Gastroesophageal sphincter (tissue), 4 donors: ENCODE results near the gene FNDC3A. TPM values are rescaled to one million over a fixed set of nuclear protein-coding genes. Genes with fewer than 3 reads are reported as not detected.
"Not testable (repeated sequence)": the region's sequence is repeated elsewhere in the genome, so short reads cannot be mapped to it uniquely, and the experiment has no call there.

Experiments
- ATAC-seq: fragments of 150-250 bp; one replicate; pipeline ENCODE4 v1.9.1; 2016; ENCODE audit warnings: mild to moderate bottlenecking, moderate library complexity
- H3K27ac ChIP-seq, 4 donors: fragments of 200-600 bp; sonication (generic) in 3 of 4; 1 replicate in 3 of 4; 2 replicates in 1 of 4; pipeline ENCODE4 v1.5.1; 2016 to 2019
- H3K27me3 ChIP-seq: fragments of 200-600 bp; sonication (generic); one replicate; pipeline ENCODE4 v1.5.1; 2019
- H3K36me3 ChIP-seq, 2 donors: fragments of 200-600 bp; sonication (generic); one replicate each; pipeline ENCODE4 v1.5.1; 2019; ENCODE audit warnings: control low read depth in 1 of 2
- H3K4me1 ChIP-seq, 3 donors: fragments of 200-600 bp; sonication (generic); 1 replicate in 2 of 3; 2 replicates in 1 of 3; pipeline ENCODE4 v1.5.1; 2016 to 2019; ENCODE audit warnings: control low read depth in 2 of 3
- H3K4me3 ChIP-seq, 2 donors: fragments of 200-600 bp; sonication (generic); one replicate each; pipeline ENCODE4 v1.5.1; 2019; ENCODE audit warnings: mild to moderate bottlenecking in 1 of 2, moderate library complexity in 1 of 2
- H3K9me3 ChIP-seq, 3 donors: fragments of 200-600 bp; sonication (generic); one replicate each; pipeline ENCODE4 v1.5.1; 2017 to 2019; ENCODE audit warnings: control low read depth in 2 of 3
- EP300 ChIP-seq: sonication (generic); formaldehyde crosslinking; IDR thresholded peaks from one replicate; pipeline ENCODE4 v1.6.1; 2017; ENCODE audit warnings: antibody characterized with exemption, mild to moderate bottlenecking
- POLR2A ChIP-seq, 2 donors: fragments of 450-650 bp; IDR thresholded peaks; one replicate each; pipeline ENCODE4 v1.6.1; 2017; ENCODE audit warnings: antibody characterized with exemption in 2 of 2, mild to moderate bottlenecking in 2 of 2, moderate library complexity in 1 of 2
- POLR2AphosphoS5 ChIP-seq: sonication (generic); formaldehyde crosslinking; IDR thresholded peaks from one replicate; pipeline ENCODE4 v1.6.1; 2017; ENCODE audit warnings: antibody characterized with exemption
- WGBS, 2 donors: methylation state at CpG; one replicate each; pipeline ENCODE4 v1.1.5; 2018; ENCODE audit warnings: low coverage in 1 of 2; 5-methylcytosine and 5-hydroxymethylcytosine counted together
- total RNA-seq, 4 donors: library from RNA; depleted of rRNA; stranded (reverse); fragments of >200 nt; gene quantifications; one replicate each; pipeline ENCODE4 v1.1.0, GENCODE V29; 2016
- TF ChIP-seq, protein P1 (sequence below), 4 experiments: fragments of 200-600 bp in 2 of 4; fragments of 450-650 bp in 2 of 4; sonication (generic) in 1 of 4; IDR thresholded peaks; one replicate each; pipeline ENCODE4 v1.5.1; 2017 to 2019; ENCODE audit warnings: antibody characterized with exemption in 4 of 4, mild to moderate bottlenecking in 2 of 4, moderate library complexity in 2 of 4

The FNDC3A gene
- total RNA-seq, 4 donors from 2014 or later = 36.4 to 55.9 (median 47.8) TPM

DNA sequence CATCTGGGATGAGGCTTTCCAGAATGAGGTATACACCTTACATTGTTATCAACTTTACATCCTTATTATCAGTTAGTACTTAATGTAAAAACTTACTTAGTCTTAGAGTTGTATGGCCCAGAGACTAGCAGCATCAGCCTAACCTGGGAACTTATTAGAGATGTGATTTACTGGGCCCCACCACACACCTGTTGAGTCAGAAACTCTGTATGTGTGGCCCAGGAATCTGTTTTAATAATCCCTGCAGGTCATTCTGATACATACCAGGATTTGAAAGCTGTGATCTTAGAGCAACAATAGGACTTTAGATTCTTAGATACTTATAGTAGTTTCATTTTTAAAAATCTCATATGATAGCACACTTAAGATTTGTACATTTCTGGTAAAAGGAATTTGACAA, 17.4 kb downstream of the FNDC3A start:
- Histone ChIP-seq H3K4me1 (peaks cover 0 to 13% (median 3%) of the 10 kb centered on the region in 3 donors), H3K27me3 (no peaks in the 10 kb centered on the region), H3K4me3 (no peak overlapping the region), H3K27ac (no peak overlapping the region), H3K36me3 (peaks cover 0 to 3% of the 10 kb centered on the region in 2 donors), H3K9me3 (no peaks in the 10 kb centered on the region)
- TF ChIP-seq EP300 = no peak
- ATAC-seq = no peak

DNA sequence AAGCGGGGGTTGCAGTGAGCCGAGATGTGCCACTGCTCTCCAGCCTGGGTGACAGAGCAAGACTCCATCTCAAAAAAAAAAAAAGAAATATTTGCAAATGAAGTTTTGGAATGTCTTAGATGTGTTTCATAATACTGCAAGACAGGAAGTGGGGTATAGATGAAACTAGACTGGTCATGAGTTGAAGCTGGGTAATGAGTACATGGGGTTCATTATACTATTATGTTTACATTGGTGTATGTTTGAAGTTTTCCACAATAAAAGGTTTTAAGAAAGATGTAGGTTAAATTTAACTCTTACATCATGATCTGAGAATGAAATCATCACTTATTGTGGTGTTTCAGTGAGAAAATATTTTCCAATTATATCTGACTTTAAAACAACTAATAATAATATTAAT, 19.0 kb downstream of the FNDC3A start:
- H3K9me3 ChIP-seq = peaks cover 0 to 2% (median 0%) of the 10 kb centered on the region in 3 donors
- no peaks in the 10 kb centered on the region for H3K27me3 ChIP-seq
- peaks cover 0 to 7% of the 10 kb centered on the region in 2 donors for H3K36me3 ChIP-seq
- no peak for ATAC-seq
- TF ChIP-seq POLR2A (IDR thresholded peaks at IDR 0.05) = no peak
- TF ChIP-seq, protein P1, sequence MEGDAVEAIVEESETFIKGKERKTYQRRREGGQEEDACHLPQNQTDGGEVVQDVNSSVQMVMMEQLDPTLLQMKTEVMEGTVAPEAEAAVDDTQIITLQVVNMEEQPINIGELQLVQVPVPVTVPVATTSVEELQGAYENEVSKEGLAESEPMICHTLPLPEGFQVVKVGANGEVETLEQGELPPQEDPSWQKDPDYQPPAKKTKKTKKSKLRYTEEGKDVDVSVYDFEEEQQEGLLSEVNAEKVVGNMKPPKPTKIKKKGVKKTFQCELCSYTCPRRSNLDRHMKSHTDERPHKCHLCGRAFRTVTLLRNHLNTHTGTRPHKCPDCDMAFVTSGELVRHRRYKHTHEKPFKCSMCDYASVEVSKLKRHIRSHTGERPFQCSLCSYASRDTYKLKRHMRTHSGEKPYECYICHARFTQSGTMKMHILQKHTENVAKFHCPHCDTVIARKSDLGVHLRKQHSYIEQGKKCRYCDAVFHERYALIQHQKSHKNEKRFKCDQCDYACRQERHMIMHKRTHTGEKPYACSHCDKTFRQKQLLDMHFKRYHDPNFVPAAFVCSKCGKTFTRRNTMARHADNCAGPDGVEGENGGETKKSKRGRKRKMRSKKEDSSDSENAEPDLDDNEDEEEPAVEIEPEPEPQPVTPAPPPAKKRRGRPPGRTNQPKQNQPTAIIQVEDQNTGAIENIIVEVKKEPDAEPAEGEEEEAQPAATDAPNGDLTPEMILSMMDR (IDR thresholded peaks at IDR 0.05) = no peak
- WGBS, 2 donors = 100% methylated on average over 2 of the region's 2 CpGs; no CpG with 5 or more reads in 1 of the 2 donors
- no peak overlapping the region for H3K27ac ChIP-seq
- no peak overlapping the region for H3K4me3 ChIP-seq
- peaks cover 0 to 4% (median 0%) of the 10 kb centered on the region in 3 donors for H3K4me1 ChIP-seq

DNA sequence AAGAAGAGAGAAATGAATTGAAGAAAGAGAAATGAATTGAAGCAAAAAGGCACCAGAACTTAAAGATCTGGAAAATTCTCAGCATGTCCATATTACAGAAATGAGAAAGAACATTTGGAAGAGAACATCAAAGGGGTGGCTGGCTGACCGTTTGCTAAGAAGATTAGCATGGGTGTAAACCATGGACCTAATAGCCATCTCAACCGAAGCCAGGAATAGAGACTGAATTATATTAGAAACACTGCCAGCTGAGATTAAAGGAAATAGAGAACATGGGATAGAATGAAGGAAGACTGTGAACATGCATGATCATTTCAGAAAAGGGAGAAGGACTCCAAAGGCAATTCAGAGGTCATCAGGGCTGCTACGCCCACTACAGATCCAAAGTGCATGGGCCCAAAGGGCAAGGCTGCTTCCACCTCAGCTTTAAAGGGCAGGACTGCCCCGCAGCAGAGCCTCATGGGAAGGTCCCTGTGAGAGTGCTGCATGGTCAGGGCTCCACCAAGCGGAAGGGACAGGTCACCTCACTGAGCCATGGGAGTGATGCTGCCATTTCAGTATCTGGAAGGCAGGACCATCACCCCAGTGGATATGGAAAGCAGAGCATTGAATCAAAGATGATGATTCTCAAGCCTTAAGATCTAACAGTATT, 23.1 kb downstream of the FNDC3A start:
- H3K4me3 ChIP-seq = no peak overlapping the region
- ATAC-seq = no peak
- peaks cover 0 to 7% of the 10 kb centered on the region in 2 donors for H3K36me3 ChIP-seq
- H3K9me3 ChIP-seq = peaks cover 0 to 10% (median 0%) of the 10 kb centered on the region in 3 donors
- TF ChIP-seq, protein P1 (IDR thresholded peaks at IDR 0.05) = no peak
- TF ChIP-seq POLR2A (IDR thresholded peaks at IDR 0.05) (no peak), EP300 (no peak), POLR2AphosphoS5 (no peak)
- H3K27ac ChIP-seq = no peak overlapping the region
- WGBS, 2 donors = 37 to 43% methylated on average over 2 to 4 of the region's 5 CpGs
- no peaks in the 10 kb centered on the region for H3K27me3 ChIP-seq
- peaks cover 0 to 5% (median 0%) of the 10 kb centered on the region in 3 donors for H3K4me1 ChIP-seq

DNA sequence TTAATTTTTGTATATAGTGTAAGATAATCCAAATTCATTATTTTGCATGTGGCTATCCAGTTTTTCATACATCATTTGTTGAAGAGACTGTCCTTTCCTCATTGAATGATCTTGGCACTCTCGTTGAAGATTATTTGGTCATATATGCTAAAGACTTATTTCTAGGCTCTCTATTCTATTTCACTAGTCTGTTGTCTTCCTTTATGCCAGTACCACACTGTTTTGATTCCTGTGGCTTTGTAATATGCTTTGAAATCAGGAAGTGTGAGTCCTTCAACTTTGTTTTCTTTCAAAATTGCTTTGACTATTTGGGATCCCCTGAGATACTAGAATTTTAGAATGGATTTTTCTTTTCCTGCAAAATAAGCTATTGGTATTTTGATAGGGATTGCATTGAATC, 24.5 kb downstream of the FNDC3A start:
- TF ChIP-seq, protein P1 (IDR thresholded peaks at IDR 0.05) = no peak
- no peak for TF ChIP-seq EP300
- TF ChIP-seq POLR2AphosphoS5 = no peak
- TF ChIP-seq POLR2A (IDR thresholded peaks at IDR 0.05) = no peak
- Histone ChIP-seq H3K36me3 (peaks cover 0 to 4% of the 10 kb centered on the region in 2 donors), H3K4me3 (no peak overlapping the region), H3K9me3 (peaks cover 0 to 10% (median 0%) of the 10 kb centered on the region in 3 donors), H3K27me3 (no peaks in the 10 kb centered on the region), H3K27ac (no peak overlapping the region), H3K4me1 (peaks cover 0 to 6% (median 0%) of the 10 kb centered on the region in 3 donors)
- ATAC-seq = no peak
- 100% methylated on average over 1 of the region's 1 CpG for WGBS, 2 donors

DNA sequence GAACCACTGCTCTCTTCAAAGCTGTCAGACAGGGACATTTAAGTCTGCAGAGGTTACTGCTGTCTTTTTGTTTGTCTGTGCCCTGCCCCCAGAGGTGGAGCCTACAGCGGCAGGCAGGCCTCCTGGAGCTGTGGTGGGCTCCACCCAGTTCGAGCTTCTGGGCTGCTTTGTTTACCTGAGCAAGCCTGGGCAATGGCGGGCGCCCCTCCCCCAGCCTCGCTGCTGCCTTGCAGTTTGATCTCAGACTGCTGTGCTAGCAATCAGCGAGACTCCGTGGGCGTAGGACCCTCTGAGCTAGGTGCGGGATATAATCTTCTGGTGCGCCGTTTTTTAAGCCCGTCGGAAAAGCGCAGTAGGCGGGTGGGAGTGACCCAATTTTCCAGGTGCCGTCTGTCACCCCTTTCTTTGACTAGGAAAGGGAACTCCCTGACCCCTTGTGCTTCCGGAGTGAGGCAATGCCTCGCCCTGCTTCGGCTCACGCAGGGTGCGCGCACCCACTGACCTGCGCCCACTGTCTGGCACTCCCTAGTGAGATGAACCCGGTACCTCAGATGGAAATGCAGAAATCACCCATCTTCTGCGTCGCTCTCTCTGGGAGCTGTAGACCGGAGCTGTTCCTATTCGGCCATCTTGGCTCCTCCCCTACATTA, 43.4 kb downstream of the FNDC3A start:
- not testable (repeated sequence) for H3K36me3 ChIP-seq, ATAC-seq, H3K27me3 ChIP-seq, H3K4me1 ChIP-seq, H3K27ac ChIP-seq, H3K4me3 ChIP-seq, H3K9me3 ChIP-seq
- 92 to 97% methylated on average over 2 to 5 of the region's 28 CpGs for WGBS, 2 donors

DNA sequence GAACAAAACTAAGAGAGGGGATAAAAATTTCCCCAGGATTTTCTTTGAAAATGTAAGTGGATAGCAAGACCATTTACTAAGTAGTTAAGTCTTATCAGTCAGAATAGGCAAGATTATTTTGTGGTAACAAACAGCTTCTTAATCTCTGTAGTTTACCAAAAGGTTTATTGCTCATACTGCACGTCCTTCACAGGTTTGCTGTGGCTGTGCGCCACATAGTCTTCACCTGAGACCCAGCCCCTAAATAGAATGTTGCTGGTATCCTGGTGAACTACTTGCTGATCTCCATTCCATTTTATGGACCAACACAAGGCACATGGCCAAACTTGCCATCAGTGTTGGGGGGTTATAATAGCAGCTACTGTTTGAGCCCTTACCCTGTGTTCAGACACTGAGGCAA, 44.6 kb downstream of the FNDC3A start:
- H3K27ac ChIP-seq = no peak overlapping the region
- H3K4me3 ChIP-seq = no peak overlapping the region
- no peaks in the 10 kb centered on the region for H3K27me3 ChIP-seq
- WGBS, 2 donors = 94 to 100% methylated on average over 2 of the region's 2 CpGs
- TF ChIP-seq POLR2AphosphoS5 (no peak), POLR2A (IDR thresholded peaks at IDR 0.05) (no peak), EP300 (no peak)
- TF ChIP-seq, protein P1 (IDR thresholded peaks at IDR 0.05) = no peak
- no peaks in the 10 kb centered on the region for H3K9me3 ChIP-seq
- H3K36me3 ChIP-seq = no peaks in the 10 kb centered on the region
- ATAC-seq = no peak
- H3K4me1 ChIP-seq = no peaks in the 10 kb centered on the region
